NOMO-1 (cell line): Measurements from ENCODE around the gene CFH.
"Not testable (repeated sequence)": the region's sequence is repeated elsewhere in the genome, so short reads cannot be mapped to it uniquely, and the experiment has no call there.

Source experiments
- DNase-seq, 2 experiments: peaks; one replicate each; lab custom pipeline; 2025; ENCODE audit not compliant: unreplicated experiment in 2 of 2; lab: John Stamatoyannopoulos, UW

CFH gene

GRCh38 chr1:196738730-196739129 is 86.9 kb downstream of the CFH start:
- DNase-seq: no peak

- DNase-seq: peak in 1 of 2 experiments; percentile 9
Measured at GRCh38 chr1:196743244-196743643, 91.4 kb downstream of the CFH start.

GRCh38 chr1:196765019-196765740 is 113.3 kb downstream of the CFH start:
- DNase-seq: not testable (repeated sequence)

- not testable (repeated sequence) for DNase-seq
Measured at GRCh38 chr1:196769823-196770222, 118.0 kb downstream of the CFH start.

- DNase-seq: no peak
Measured at GRCh38 chr1:196773713-196774112, 121.9 kb downstream of the CFH start.

GRCh38 chr1:196774175-196774574 is 122.3 kb downstream of the CFH start:
- DNase-seq: no peak

- no peak for DNase-seq
Measured at GRCh38 chr1:196774603-196775002, 122.8 kb downstream of the CFH start, which contains the start of gene CFHR3. Gene CFHR3, plus strand, starts transcription at chr1:196774840. Its CDS starts 47 bp downstream, at chr1:196774887.

GRCh38 chr1:196777603-196778002 is 125.8 kb downstream of the CFH start:
- DNase-seq: no peak

GRCh38 chr1:196779093-196779492 is 127.2 kb downstream of the CFH start:
- DNase-seq: no peak

- not testable (repeated sequence) for DNase-seq
Measured at GRCh38 chr1:196791252-196791651, 139.4 kb downstream of the CFH start.

GRCh38 chr1:196794103-196794502 is 142.3 kb downstream of the CFH start:
- not testable (repeated sequence) for DNase-seq
